ENCODE measurements around the gene ATP10A.

GRCh38 chr15:25774871-25775270 is 88.3 kb downstream of the ATP10A start:
- TF ChIP-seq CTCF (IDR thresholded peaks at IDR 0.05; ENCODE audit: poor library complexity) (no peak), EZH2 (IDR thresholded peaks at IDR 0.05; ENCODE audit: borderline replicate concordance) (no peak), EZH2phosphoT487 (IDR thresholded peaks at IDR 0.05; ENCODE audit: low read depth, severe bottlenecking, unreplicated experiment) (no peak)
